CD4-positive, alpha-beta memory T cell (primary cell): ENCODE data around the gene ANKRD13B. TPM values are rescaled to one million over a fixed set of nuclear protein-coding genes. Genes with fewer than 3 reads are reported as not detected.

Experiments
- CTCF ChIA-PET: fragments of 350-600 bp; sonication (Branson Sonifier 250); formaldehyde crosslinking; loops from one replicate; lab custom pipeline; 2021; ENCODE audit warnings: inconsistent platforms; ENCODE audit not compliant: partially characterized antibody; lab: Charles Lee
- POLR2A ChIA-PET: fragments of 350-600 bp; sonication (Branson Sonifier 250); formaldehyde crosslinking; loops from one replicate; lab custom pipeline; 2021; ENCODE audit not compliant: partially characterized antibody; lab: Charles Lee
- DNase-seq, 5 donors: peaks; one replicate each; pipeline versions ENCODE4 v3.0.0 to v3.0.0-alpha.2; 2020 to 2022; ENCODE audit warnings: mixed read lengths in 1 of 5
- H3K27ac ChIP-seq: one replicate; pipeline ENCODE4 v1.7.0; 2013; ENCODE audit warnings: low read depth, low read length
- H3K27me3 ChIP-seq: 2 replicates; pipeline ENCODE4 v1.7.0; 2013; ENCODE audit warnings: mild to moderate bottlenecking, low read length, moderate library complexity; ENCODE audit not compliant: insufficient read depth
- H3K36me3 ChIP-seq: 2 replicates; pipeline ENCODE4 v1.7.0; 2013; ENCODE audit warnings: mild to moderate bottlenecking, low read length, moderate library complexity; ENCODE audit not compliant: insufficient read depth
- H3K4me1 ChIP-seq: 2 replicates; pipeline ENCODE4 v1.7.0; 2013; ENCODE audit warnings: mild to moderate bottlenecking, low read length, moderate library complexity; ENCODE audit not compliant: insufficient read depth
- H3K4me3 ChIP-seq, 2 donors: one replicate each; pipeline ENCODE4 v1.7.0; 2013; ENCODE audit warnings: low read length in 2 of 2, mild to moderate bottlenecking in 1 of 2
- H3K9me3 ChIP-seq, 2 donors: one replicate each; pipeline ENCODE4 v1.7.0; 2013; ENCODE audit warnings: low read length in 2 of 2, control low read depth in 1 of 2; ENCODE audit not compliant: control insufficient read depth in 1 of 2
- H3K27ac Mint-ChIP-seq, 7 donors: one replicate each; pipeline ENCODE4 v1.8.0; 2020 to 2021; ENCODE audit warnings: mixed read lengths in 7 of 7, mild to moderate bottlenecking in 6 of 7, inconsistent platforms in 3 of 7, moderate library complexity in 3 of 7
- H3K27me3 Mint-ChIP-seq, 2 donors: one replicate each; pipeline ENCODE4 v1.8.0; 2020 to 2021; ENCODE audit warnings: mixed read lengths in 2 of 2
- H3K36me3 Mint-ChIP-seq, 2 donors: one replicate each; pipeline ENCODE4 v1.8.0; 2020 to 2021; ENCODE audit warnings: mixed read lengths in 2 of 2, inconsistent platforms in 1 of 2, mild to moderate bottlenecking in 1 of 2
- H3K4me1 Mint-ChIP-seq, 4 donors: one replicate each; pipeline ENCODE4 v1.8.0; 2020 to 2021; ENCODE audit warnings: mixed read lengths in 4 of 4, mild to moderate bottlenecking in 1 of 4
- H3K4me3 Mint-ChIP-seq, 8 donors: one replicate each; pipeline ENCODE4 v1.8.0; 2020 to 2021; ENCODE audit warnings: mixed read lengths in 8 of 8, mild to moderate bottlenecking in 7 of 8, moderate library complexity in 6 of 8, inconsistent platforms in 3 of 8
- H3K9me3 Mint-ChIP-seq, 8 donors: one replicate each; pipeline ENCODE4 v1.8.0; 2020 to 2021; ENCODE audit warnings: mixed read lengths in 8 of 8, mild to moderate bottlenecking in 5 of 8, inconsistent platforms in 3 of 8, moderate library complexity in 1 of 8
- intact Hi-C: fragments of 100-400 bp; cut with micrococcal nuclease; formaldehyde crosslinking; loops from one replicate; pipeline ENCODE4 v1.15.1; 2023
- polyA plus RNA-seq, 2 donors: library from polyadenylated mRNA; unstranded; fragments of 300-500 nt; fragmentation: Illumina TruSeq; gene quantifications; one replicate each; pipeline ENCODE4 v1.2.3, GENCODE V29; 2021
- total RNA-seq, 2 experiments: library from RNA; stranded (reverse); gene quantifications; one replicate each; pipeline ENCODE4 v1.2.3, GENCODE V29; 2021

ANKRD13B gene
- total and polyA plus RNA-seq, 4 experiments from 2014 or later, result 1.3 to 2.3 TPM; not detected in 2

DNA sequence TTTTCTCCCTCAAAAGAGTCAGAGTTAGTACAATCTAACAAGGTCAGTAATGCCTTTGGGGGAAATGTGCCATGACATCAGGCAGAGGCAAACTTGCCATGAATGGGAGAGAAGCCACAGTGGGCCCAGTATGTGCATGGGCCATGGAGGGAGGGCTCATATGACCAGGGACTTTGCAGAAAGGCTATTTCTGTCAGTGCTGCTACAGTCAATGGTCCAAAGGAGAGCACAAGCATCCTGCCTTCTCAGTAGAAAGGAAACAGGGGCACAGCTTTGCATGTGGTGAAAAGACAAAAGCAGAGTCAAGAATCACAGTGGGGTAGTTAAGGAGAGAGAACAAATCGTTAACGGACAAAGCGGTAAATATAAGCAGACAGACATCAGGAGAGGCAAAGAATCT is 41.0 kb downstream of the ANKRD13B start:
- no peak for DNase-seq
- Mint-ChIP-seq H3K9me3 (no peaks in the 10 kb centered on the region), H3K27me3 (no peaks in the 10 kb centered on the region), H3K4me3 (peak overlapping the region in 1 of 8 donors; percentile 18), H3K4me1 (peaks cover 4 to 7% (median 5%) of the 10 kb centered on the region in 4 donors), H3K27ac (peak overlapping the region in 3 of 7 donors; percentile 25 to 80 (median 70)), H3K36me3 (peaks cover 29 to 69% of the 10 kb centered on the region in 2 donors)
- Histone ChIP-seq H3K27ac (no peak overlapping the region), H3K36me3 (peaks cover 69% of the 10 kb centered on the region), H3K4me1 (no peaks in the 10 kb centered on the region), H3K27me3 (no peaks in the 10 kb centered on the region), H3K4me3 (no peak overlapping the region), H3K9me3 (no peaks in the 10 kb centered on the region)
- ChIA-PET POLR2A (interaction anchor here (1.4 kb wide), 1 partner anchor 68 kb away, joined by 3 read pairs; no protein-coding TSS in a partner anchor), CTCF (interaction anchor here (1.0 kb wide), 1 partner anchor 17 kb away, joined by 4 read pairs; no protein-coding TSS in a partner anchor)
- intact Hi-C loops, result no loop called here

DNA sequence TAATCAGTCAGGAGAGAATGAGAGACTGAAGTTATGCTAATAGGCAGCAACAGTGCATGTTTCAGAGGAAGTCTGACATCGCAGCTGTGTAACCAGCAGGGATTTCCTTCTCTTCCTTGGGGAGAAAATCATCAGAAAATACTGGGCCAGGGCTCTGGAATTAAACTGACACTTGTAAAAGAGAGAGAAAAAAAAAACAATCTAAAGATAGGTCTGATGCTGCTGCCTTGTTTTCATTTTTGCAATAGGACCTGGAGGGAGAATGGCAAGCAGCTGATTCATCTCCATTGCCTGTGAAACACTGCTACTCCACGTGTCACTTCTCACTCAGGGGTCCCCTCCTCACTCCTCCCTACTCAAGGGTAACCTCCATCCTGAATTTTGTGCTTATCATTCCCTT is 47.5 kb downstream of the ANKRD13B start:
- H3K36me3 Mint-ChIP-seq, result peaks cover 20 to 48% of the 10 kb centered on the region in 2 donors
- peaks cover 7 to 19% (median 13%) of the 10 kb centered on the region in 4 donors for H3K4me1 Mint-ChIP-seq
- no peaks in the 10 kb centered on the region for H3K9me3 Mint-ChIP-seq
- H3K9me3 ChIP-seq, result no peaks in the 10 kb centered on the region
- no peak overlapping the region for H3K4me3 ChIP-seq
- ChIA-PET CTCF (interaction anchor here (1.3 to 6.8 kb wide), 8 partner anchors 15 to 168 kb away, joined by 5 to 141 read pairs (median 8); no protein-coding TSS in a partner anchor), POLR2A (interaction anchor here (1.1 to 2.5 kb wide), 2 partner anchors 23 to 83 kb away, joined by 3 to 14 read pairs; no protein-coding TSS in a partner anchor)
- no peaks in the 10 kb centered on the region for H3K4me1 ChIP-seq
- intact Hi-C loops, result no loop called here
- DNase-seq, result no peak
- no peaks in the 10 kb centered on the region for H3K27me3 ChIP-seq
- H3K27ac Mint-ChIP-seq, result peak overlapping the region in 5 of 7 donors; percentile 60 to 96 (median 75)
- H3K36me3 ChIP-seq, result peaks cover 25% of the 10 kb centered on the region
- no peak overlapping the region for H3K4me3 Mint-ChIP-seq
- no peak overlapping the region for H3K27ac ChIP-seq
- H3K27me3 Mint-ChIP-seq, result no peaks in the 10 kb centered on the region

DNA sequence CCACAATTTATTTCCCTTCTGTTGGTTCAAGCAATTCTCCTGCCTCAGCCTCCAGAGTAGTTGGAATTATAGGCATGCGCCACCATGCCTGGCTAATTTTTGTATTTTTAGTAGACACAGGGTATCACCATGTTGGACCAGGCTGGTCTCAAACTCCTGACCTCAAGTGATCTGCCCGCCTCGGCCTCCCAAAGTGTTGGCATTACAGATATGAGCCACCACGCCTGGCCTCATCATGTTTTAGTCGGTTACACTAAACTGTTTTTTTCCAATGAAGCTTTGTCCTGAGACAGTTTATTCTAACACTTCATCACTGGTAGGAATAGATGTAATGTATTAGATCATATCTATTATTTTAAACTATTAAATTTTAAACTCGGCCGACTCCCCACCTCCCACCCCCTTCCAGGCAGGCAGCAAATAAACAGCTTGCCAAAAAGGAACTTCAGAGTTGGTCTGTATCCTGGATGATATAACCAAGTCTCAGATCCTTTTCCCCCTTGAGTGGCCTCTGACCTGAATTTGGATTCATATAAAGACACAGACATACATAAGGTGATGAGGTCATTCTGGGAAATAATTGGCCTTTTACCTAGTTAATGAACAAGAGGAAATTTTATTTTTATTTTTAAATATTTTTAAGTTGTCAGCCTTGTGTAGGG is 48.2 kb downstream of the ANKRD13B start:
- CTCF ChIA-PET, result interaction anchor here (1.1 to 6.8 kb wide), 3 partner anchors 24 to 299 kb away, joined by 3 to 141 read pairs (median 5); no protein-coding TSS in a partner anchor
- peak overlapping the region in 2 of 7 donors; percentile 36 to 71 for H3K27ac Mint-ChIP-seq

DNA sequence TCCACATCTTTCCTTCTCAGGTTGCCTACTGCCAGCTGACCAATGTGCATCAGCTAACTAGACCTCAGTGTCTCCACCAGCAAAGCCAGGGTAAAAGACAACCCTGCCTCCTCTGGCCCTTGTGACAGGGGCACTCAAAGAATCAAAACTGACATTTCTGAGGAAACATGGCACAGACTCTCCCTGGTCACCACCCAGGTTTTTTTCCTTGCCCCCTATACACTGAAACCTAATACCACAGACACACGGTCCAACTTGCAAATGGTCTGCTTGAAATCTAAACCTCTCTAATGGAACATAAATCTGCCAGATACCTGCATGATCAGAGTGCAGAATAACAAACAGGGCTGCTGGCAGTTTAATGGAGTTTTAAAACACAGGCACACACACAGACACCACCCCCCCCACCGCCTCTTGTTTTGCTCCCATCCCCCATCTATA is 49.3 kb downstream of the ANKRD13B start:
- H3K4me1 ChIP-seq, result no peaks in the 10 kb centered on the region
- no peaks in the 10 kb centered on the region for H3K27me3 Mint-ChIP-seq
- H3K36me3 Mint-ChIP-seq, result peaks cover 9 to 40% of the 10 kb centered on the region in 2 donors
- H3K4me1 Mint-ChIP-seq, result peaks cover 7 to 19% (median 12%) of the 10 kb centered on the region in 4 donors
- CTCF ChIA-PET, result interaction anchor here (1.0 to 6.8 kb wide), 8 partner anchors 9 to 379 kb away, joined by 3 to 141 read pairs (median 4); no protein-coding TSS in a partner anchor
- no peaks in the 10 kb centered on the region for H3K9me3 Mint-ChIP-seq
- no peaks in the 10 kb centered on the region for H3K9me3 ChIP-seq
- H3K4me3 ChIP-seq, result no peak overlapping the region
- no peaks in the 10 kb centered on the region for H3K27me3 ChIP-seq
- peak overlapping the region; percentile 29 to 80 (median 46) for H3K27ac Mint-ChIP-seq
- DNase-seq, result no peak
- H3K36me3 ChIP-seq, result peaks cover 18% of the 10 kb centered on the region
- intact Hi-C loops, result no loop called here
- no peak overlapping the region for H3K4me3 Mint-ChIP-seq
- POLR2A ChIA-PET, result interaction anchor here (0.7 to 1.0 kb wide), 2 partner anchors 10 to 15 kb away, joined by 3 to 4 read pairs; no protein-coding TSS in a partner anchor
- H3K27ac ChIP-seq, result no peak overlapping the region

More for the DNA sequence above, 48.2 kb downstream of the ANKRD13B start:
- Mint-ChIP-seq H3K9me3 (no peaks in the 10 kb centered on the region), H3K36me3 (peaks cover 16 to 48% of the 10 kb centered on the region in 2 donors), H3K27me3 (no peaks in the 10 kb centered on the region), H3K4me1 (peaks cover 7 to 19% (median 13%) of the 10 kb centered on the region in 4 donors), H3K4me3 (no peak overlapping the region)
- intact Hi-C loops, result no loop called here
- POLR2A ChIA-PET, result no interaction called here
- H3K36me3 ChIP-seq, result peaks cover 25% of the 10 kb centered on the region
- H3K9me3 ChIP-seq, result no peaks in the 10 kb centered on the region
- H3K4me3 ChIP-seq, result no peak overlapping the region
- H3K4me1 ChIP-seq, result no peaks in the 10 kb centered on the region
- H3K27ac ChIP-seq, result no peak overlapping the region
- no peak for DNase-seq
- H3K27me3 ChIP-seq, result no peaks in the 10 kb centered on the region

GRCh38 chr17:29643817-29644160 is 50.9 kb downstream of the ANKRD13B start:
- ChIA-PET POLR2A (interaction anchor here (1.4 kb wide), 1 partner anchor 10 kb away, joined by 3 read pairs; no protein-coding TSS in a partner anchor), CTCF (interaction anchor here (0.7 to 2.3 kb wide), 4 partner anchors 8 to 378 kb away, joined by 3 to 9 read pairs (median 3); no protein-coding TSS in a partner anchor)
- Histone ChIP-seq H3K9me3 (no peaks in the 10 kb centered on the region), H3K27me3 (no peaks in the 10 kb centered on the region), H3K4me1 (no peaks in the 10 kb centered on the region), H3K36me3 (peaks cover 28% of the 10 kb centered on the region), H3K27ac (no peak overlapping the region), H3K4me3 (no peak overlapping the region)
- intact Hi-C loops, result no loop called here
- Mint-ChIP-seq H3K4me3 (no peak overlapping the region), H3K36me3 (peaks cover 19 to 48% of the 10 kb centered on the region in 2 donors), H3K4me1 (peaks cover 7 to 19% (median 13%) of the 10 kb centered on the region in 4 donors), H3K27me3 (no peaks in the 10 kb centered on the region), H3K27ac (peak overlapping the region in 2 of 7 donors; percentile 16 to 54), H3K9me3 (no peaks in the 10 kb centered on the region)
- no peak for DNase-seq

GRCh38 chr17:29645515-29646051 is 52.7 kb downstream of the ANKRD13B start:
- peaks cover 31 to 51% of the 10 kb centered on the region in 2 donors for H3K36me3 Mint-ChIP-seq
- H3K4me3 Mint-ChIP-seq, result no peak overlapping the region
- no peak for DNase-seq
- no peaks in the 10 kb centered on the region for H3K9me3 ChIP-seq
- H3K27me3 Mint-ChIP-seq, result no peaks in the 10 kb centered on the region
- no peak overlapping the region for H3K4me3 ChIP-seq
- POLR2A ChIA-PET, result no interaction called here
- no peak overlapping the region for H3K27ac ChIP-seq
- CTCF ChIA-PET, result interaction anchor here (0.7 kb wide), 1 partner anchor 134 kb away, joined by 3 read pairs; no protein-coding TSS in a partner anchor
- peaks cover 28% of the 10 kb centered on the region for H3K36me3 ChIP-seq
- H3K4me1 Mint-ChIP-seq, result peaks cover 0 to 11% (median 7%) of the 10 kb centered on the region in 4 donors
- H3K9me3 Mint-ChIP-seq, result no peaks in the 10 kb centered on the region
- no peaks in the 10 kb centered on the region for H3K4me1 ChIP-seq
- peak overlapping the region in 4 of 7 donors; percentile 42 to 70 (median 62) for H3K27ac Mint-ChIP-seq
- intact Hi-C loops, result no loop called here
- H3K27me3 ChIP-seq, result no peaks in the 10 kb centered on the region
